ENCODE data around the gene CTDP1.
A peak's percentile ranks its signal among the peaks of the same experiment; 100 is the strongest.

The CTDP1 gene

GRCh38 chr18:79687806-79688205 is 8.2 kb downstream of the CTDP1 start:
- Mint-ChIP-seq H3K27ac (no peak overlapping the region), H3K4me1 (peaks cover 16% of the 10 kb centered on the region), H3K36me3 (ENCODE audit: low read depth) (peaks cover 8% of the 10 kb centered on the region), H3K9me3 (no peaks in the 10 kb centered on the region), H3K27me3 (ENCODE audit: low read depth) (no peaks in the 10 kb centered on the region), H3K4me3 (no peak overlapping the region)
- TF ChIP-seq CTCF (IDR thresholded peaks at IDR 0.05; ENCODE audit: unreplicated experiment in 3 of 3) = no peak

DNA sequence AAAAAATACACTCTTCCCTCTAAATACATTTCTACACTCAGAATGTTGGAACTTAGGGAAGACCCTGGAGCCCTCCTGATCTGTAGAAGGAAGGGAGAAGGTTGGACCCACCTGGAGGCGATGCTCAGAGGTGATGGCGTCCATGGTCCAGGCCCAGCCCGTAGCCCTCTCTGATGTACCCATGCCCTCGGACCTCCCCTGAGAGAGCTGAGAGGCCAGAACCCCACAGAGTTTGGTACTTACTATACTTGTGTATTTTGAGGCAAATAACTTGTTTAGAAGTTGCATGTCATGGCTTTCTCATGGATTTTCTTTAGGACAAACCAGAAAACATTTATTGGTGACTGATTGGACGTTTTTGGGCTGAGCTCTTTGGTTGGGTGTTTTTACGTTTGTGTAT is 10.5 kb downstream of the CTDP1 start:
- no peak overlapping the region for H3K4me3 Mint-ChIP-seq
- peaks cover 17% of the 10 kb centered on the region for H3K4me1 Mint-ChIP-seq
- TF ChIP-seq CTCF (IDR thresholded peaks at IDR 0.05; ENCODE audit: unreplicated experiment in 3 of 3) = no peak
- H3K27ac Mint-ChIP-seq = no peak overlapping the region
- H3K27me3 Mint-ChIP-seq (ENCODE audit: low read depth) = no peaks in the 10 kb centered on the region
- peaks cover 8% of the 10 kb centered on the region for H3K36me3 Mint-ChIP-seq (ENCODE audit: low read depth)
- no peaks in the 10 kb centered on the region for H3K9me3 Mint-ChIP-seq

- peaks cover 17% of the 10 kb centered on the region for H3K4me1 Mint-ChIP-seq
Measured at GRCh38 chr18:79690586-79691482, 11.2 kb downstream of the CTDP1 start.

DNA sequence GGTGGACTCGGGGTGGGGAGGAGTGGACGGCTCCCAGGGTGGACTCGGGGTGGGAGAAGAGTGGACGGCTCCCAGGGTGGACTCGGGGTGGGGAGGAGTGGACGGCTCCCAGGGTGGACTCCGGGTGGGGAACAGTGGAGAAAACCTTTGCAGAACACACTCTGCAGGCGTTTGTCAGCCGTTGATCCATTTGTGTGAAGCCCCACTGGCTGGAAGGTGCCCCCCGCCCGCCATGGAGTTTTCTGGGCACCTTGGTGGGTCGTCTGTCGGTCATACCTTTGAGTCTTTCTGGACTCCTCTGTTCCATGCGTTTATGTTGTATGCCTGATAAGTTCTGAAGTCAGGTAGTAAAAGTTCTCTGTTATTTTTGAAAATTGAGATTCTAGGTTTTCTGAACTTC is 12.5 kb downstream of the CTDP1 start:
- H3K36me3 Mint-ChIP-seq (ENCODE audit: low read depth) = peaks cover 12% of the 10 kb centered on the region
- H3K4me1 Mint-ChIP-seq = peaks cover 17% of the 10 kb centered on the region
- H3K27ac Mint-ChIP-seq = peak overlapping the region in 2 of 3 experiments; percentile 48 to 50
- no peak overlapping the region for H3K4me3 Mint-ChIP-seq
- TF ChIP-seq CTCF (IDR thresholded peaks at IDR 0.05; ENCODE audit: unreplicated experiment in 3 of 3) = no peak
- no peaks in the 10 kb centered on the region for H3K9me3 Mint-ChIP-seq
- no peaks in the 10 kb centered on the region for H3K27me3 Mint-ChIP-seq (ENCODE audit: low read depth)

More at GRCh38 chr18:79690586-79691482, 11.2 kb downstream of the CTDP1 start:
- Mint-ChIP-seq H3K27me3 (ENCODE audit: low read depth) (no peaks in the 10 kb centered on the region), H3K27ac (peak overlapping the region in 1 of 3 experiments; percentile 65), H3K36me3 (ENCODE audit: low read depth) (peaks cover 12% of the 10 kb centered on the region), H3K9me3 (no peaks in the 10 kb centered on the region), H3K4me3 (no peak overlapping the region)
- no peak for TF ChIP-seq CTCF (IDR thresholded peaks at IDR 0.05; ENCODE audit: unreplicated experiment in 3 of 3)

- no peak for TF ChIP-seq CTCF (IDR thresholded peaks at IDR 0.05; ENCODE audit: unreplicated experiment in 3 of 3)
- H3K27ac Mint-ChIP-seq = no peak overlapping the region
- H3K4me1 Mint-ChIP-seq = peaks cover 17% of the 10 kb centered on the region
- no peaks in the 10 kb centered on the region for H3K9me3 Mint-ChIP-seq
- H3K36me3 Mint-ChIP-seq (ENCODE audit: low read depth) = peaks cover 18% of the 10 kb centered on the region
- H3K4me3 Mint-ChIP-seq = no peak overlapping the region
- H3K27me3 Mint-ChIP-seq (ENCODE audit: low read depth) = no peaks in the 10 kb centered on the region
Measured at GRCh38 chr18:79692886-79693285, 13.3 kb downstream of the CTDP1 start.

Data from nephron (organoid).